Keratinocyte (primary cell): Measurements from ENCODE around the gene CAMK2G. TPM values are rescaled to one million over a fixed set of nuclear protein-coding genes. Genes with fewer than 3 reads are reported as not detected.

Experiments used
- DNase-seq: peaks from one replicate; pipeline ENCODE4 v3.0.0-alpha.2; 2011; ENCODE audit warnings: low read depth, missing footprints, low spot score
- FAIRE-seq: peaks from 2 replicates; lab custom pipeline; 2011; peaks lifted over from hg19 to GRCh38; lab: Jason Lieb, UNC
- H2AFZ ChIP-seq: 2 replicates; pipeline ENCODE4 v1.6.0; 2012; ENCODE audit warnings: low read length, control low read depth, inconsistent platforms; ENCODE audit not compliant: control insufficient read depth
- H3K27ac ChIP-seq: 2 replicates; pipeline ENCODE4 v1.5.1; 2011; ENCODE audit warnings: low read length; ENCODE audit not compliant: control insufficient read depth, insufficient read depth
- H3K27me3 ChIP-seq: 3 replicates; pipeline ENCODE4 v1.6.0; 2011; ENCODE audit warnings: low read length; ENCODE audit not compliant: control insufficient read depth, insufficient read depth; ENCODE audit errors: extremely low read depth
- H3K36me3 ChIP-seq, 2 experiments: 2 replicates in 1 of 2; 3 replicates in 1 of 2; pipeline ENCODE4 v1.5.1; 2011; ENCODE audit warnings: low read length in 2 of 2, mild to moderate bottlenecking in 1 of 2; ENCODE audit not compliant: control insufficient read depth in 2 of 2, insufficient read depth in 2 of 2; ENCODE audit errors: extremely low read depth in 1 of 2
- H3K4me1 ChIP-seq: 3 replicates; pipeline ENCODE4 v1.5.1; 2011; ENCODE audit warnings: low read length; ENCODE audit not compliant: control insufficient read depth, insufficient read depth; ENCODE audit errors: extremely low read depth
- H3K4me2 ChIP-seq: 3 replicates; pipeline ENCODE4 v1.6.0; 2011; ENCODE audit warnings: low read depth, low read length; ENCODE audit not compliant: control insufficient read depth, insufficient read depth; ENCODE audit errors: extremely low read depth
- H3K4me3 ChIP-seq, 3 experiments: fragments of 200-600 bp in 1 of 3; sonication (generic) in 1 of 3; 2 replicates in 2 of 3; 3 replicates in 1 of 3; pipeline ENCODE4 v1.5.1; 2011 to 2016; ENCODE audit warnings: low read length in 3 of 3, mild to moderate bottlenecking in 3 of 3, control low read depth in 2 of 3, inconsistent platforms in 1 of 3, low read depth in 1 of 3, mixed read lengths in 1 of 3, mixed run types in 1 of 3, moderate library complexity in 1 of 3; ENCODE audit not compliant: control insufficient read depth in 2 of 3, insufficient read depth in 2 of 3; ENCODE audit errors: extremely low read depth in 1 of 3
- H3K79me2 ChIP-seq: 2 replicates; pipeline ENCODE4 v1.6.0; 2012; ENCODE audit warnings: low read length; ENCODE audit not compliant: control insufficient read depth, insufficient read depth
- H3K9ac ChIP-seq: 3 replicates; pipeline ENCODE4 v1.6.0; 2011; ENCODE audit warnings: low read length; ENCODE audit not compliant: control insufficient read depth, insufficient read depth; ENCODE audit errors: extremely low read depth
- H3K9me1 ChIP-seq: 3 replicates; pipeline ENCODE4 v1.6.0; 2011; ENCODE audit warnings: low read length; ENCODE audit not compliant: control insufficient read depth, insufficient read depth; ENCODE audit errors: extremely low read depth
- H3K9me3 ChIP-seq: 2 replicates; pipeline ENCODE4 v1.5.1; 2012; ENCODE audit warnings: low read depth, low read length; ENCODE audit not compliant: control insufficient read depth
- H4K20me1 ChIP-seq: 3 replicates; pipeline ENCODE4 v1.6.0; 2011; ENCODE audit warnings: low read length; ENCODE audit not compliant: control insufficient read depth, insufficient read depth; ENCODE audit errors: extremely low read depth
- EZH2 ChIP-seq: IDR thresholded peaks from one replicate; pipeline ENCODE4 v1.6.1; 2012; ENCODE audit warnings: inconsistent platforms, mild to moderate bottlenecking, low read length, moderate library complexity
- dilution Hi-C: fragments of 300-500 bp; cut with MboI; formaldehyde crosslinking; loops from one replicate; pipeline ENCODE4 v1.7.0; 2020; ENCODE audit warnings: low sequenced_read_pairs; ENCODE audit not compliant: extremely low pct_ligation_motif_present
- polyA plus RNA-seq, 5 experiments: library from polyadenylated mRNA; depleted of rRNA in 3 of 5; stranded (reverse) in 3 of 5; stranded (forward) in 1 of 5; unstranded in 1 of 5; fragments of >200 nt; gene quantifications; 1 replicate in 1 of 5; 2 replicates in 3 of 5; 3 replicates in 1 of 5; pipeline versions ENCODE4 v1.2.1 to v1.2.3, GENCODE V29; 2011 to 2012; ENCODE audit warnings: missing spikeins in 2 of 5, low read depth in 1 of 5, low replicate concordance in 1 of 5
- TF ChIP-seq, protein P1 (sequence below), 3 experiments: IDR thresholded peaks in 1 of 3; conservative IDR thresholded peaks in 1 of 3; optimal IDR thresholded peaks in 1 of 3; 2 replicates in 2 of 3; 3 replicates in 1 of 3; pipeline versions ENCODE3 to v1.5.1; 2011; ENCODE audit warnings: low read length in 3 of 3, mild to moderate bottlenecking in 3 of 3, moderate library complexity in 2 of 3, control low read depth in 1 of 3, inconsistent platforms in 1 of 3; ENCODE audit not compliant: insufficient read depth in 2 of 3; ENCODE audit errors: extremely low read depth in 1 of 3

CAMK2G gene
- polyA plus RNA-seq, 1 donor (not counting 4 experiments of a cell fraction or from before 2014, with no cell fraction given): 17.6 TPM

DNA sequence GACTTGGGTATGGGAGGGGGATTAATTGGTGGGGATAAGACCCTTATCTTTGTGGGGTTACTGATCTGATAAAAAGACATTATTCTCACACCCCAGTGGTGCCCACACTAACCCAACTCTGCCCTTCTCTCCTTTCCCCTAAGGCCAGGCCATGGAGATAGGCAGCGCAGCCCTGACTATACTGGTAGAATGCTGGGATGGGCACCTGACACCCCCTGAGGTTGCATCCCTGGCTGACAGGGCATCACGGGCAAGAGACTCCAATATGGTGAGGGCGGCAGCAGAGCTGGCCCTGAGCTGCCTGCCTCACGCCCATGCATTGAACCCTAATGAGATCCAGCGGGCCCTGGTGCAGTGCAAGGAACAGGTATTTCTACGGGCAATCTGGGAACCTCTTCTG, 76.3 kb downstream of the CAMK2G start:
- H3K4me1 ChIP-seq: no peaks in the 10 kb centered on the region
- FAIRE-seq (no peak), DNase-seq (no peak)
- H3K27me3 ChIP-seq: no peaks in the 10 kb centered on the region
- dilution Hi-C loops: no loop called here
- no peak overlapping the region for H2AFZ ChIP-seq
- peaks cover 4% of the 10 kb centered on the region for H4K20me1 ChIP-seq
- H3K9ac ChIP-seq: no peak overlapping the region
- H3K4me2 ChIP-seq: no peak overlapping the region
- H3K79me2 ChIP-seq: no peaks in the 10 kb centered on the region
- peaks cover 3% of the 10 kb centered on the region for H3K9me1 ChIP-seq
- H3K9me3 ChIP-seq: no peaks in the 10 kb centered on the region
- peaks cover 52 to 64% of the 10 kb centered on the region in 2 experiments for H3K36me3 ChIP-seq
- H3K27ac ChIP-seq: no peak overlapping the region
- TF ChIP-seq, protein P1, sequence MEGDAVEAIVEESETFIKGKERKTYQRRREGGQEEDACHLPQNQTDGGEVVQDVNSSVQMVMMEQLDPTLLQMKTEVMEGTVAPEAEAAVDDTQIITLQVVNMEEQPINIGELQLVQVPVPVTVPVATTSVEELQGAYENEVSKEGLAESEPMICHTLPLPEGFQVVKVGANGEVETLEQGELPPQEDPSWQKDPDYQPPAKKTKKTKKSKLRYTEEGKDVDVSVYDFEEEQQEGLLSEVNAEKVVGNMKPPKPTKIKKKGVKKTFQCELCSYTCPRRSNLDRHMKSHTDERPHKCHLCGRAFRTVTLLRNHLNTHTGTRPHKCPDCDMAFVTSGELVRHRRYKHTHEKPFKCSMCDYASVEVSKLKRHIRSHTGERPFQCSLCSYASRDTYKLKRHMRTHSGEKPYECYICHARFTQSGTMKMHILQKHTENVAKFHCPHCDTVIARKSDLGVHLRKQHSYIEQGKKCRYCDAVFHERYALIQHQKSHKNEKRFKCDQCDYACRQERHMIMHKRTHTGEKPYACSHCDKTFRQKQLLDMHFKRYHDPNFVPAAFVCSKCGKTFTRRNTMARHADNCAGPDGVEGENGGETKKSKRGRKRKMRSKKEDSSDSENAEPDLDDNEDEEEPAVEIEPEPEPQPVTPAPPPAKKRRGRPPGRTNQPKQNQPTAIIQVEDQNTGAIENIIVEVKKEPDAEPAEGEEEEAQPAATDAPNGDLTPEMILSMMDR (optimal IDR thresholded peaks at IDR 0.05 in 1 of 3, IDR thresholded peaks at IDR 0.05 in 1 of 3, conservative IDR thresholded peaks at IDR 0.05 in 1 of 3; ENCODE audit: extremely low read depth in 1 of 3, insufficient read depth in 2 of 3, low read length in 3 of 3): no peak
- TF ChIP-seq EZH2: no peak
- no peak overlapping the region for H3K4me3 ChIP-seq

DNA sequence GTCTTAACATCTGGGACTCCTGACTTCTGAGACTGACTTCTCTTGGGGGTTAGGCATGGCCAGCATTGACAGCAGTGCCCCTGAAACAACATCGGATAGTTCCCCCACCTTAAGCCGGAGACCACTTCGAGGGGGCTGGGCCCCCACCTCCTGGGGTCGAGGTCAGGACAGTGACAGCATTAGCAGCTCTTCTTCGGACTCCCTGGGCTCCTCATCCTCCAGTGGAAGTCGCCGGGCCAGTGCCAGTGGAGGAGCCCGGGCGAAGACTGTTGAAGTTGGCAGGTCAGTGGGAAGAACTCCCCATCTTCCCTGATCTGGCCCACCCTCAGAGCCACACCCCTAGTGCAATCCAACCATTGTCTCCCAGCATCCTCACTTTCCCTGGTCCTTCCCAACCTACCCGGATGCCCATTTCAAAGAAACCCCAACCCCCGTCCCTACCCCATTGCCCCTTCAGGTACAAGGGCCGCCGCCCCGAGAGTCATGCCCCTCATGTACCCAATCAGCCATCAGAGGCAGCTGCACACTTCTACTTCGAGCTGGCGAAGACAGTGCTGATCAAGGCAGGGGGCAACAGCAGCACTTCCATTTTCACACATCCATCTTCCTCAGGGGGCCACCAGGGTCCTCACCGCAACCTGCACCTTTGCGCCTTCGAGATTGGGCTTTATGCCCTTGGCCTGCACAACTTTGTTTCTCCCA, 76.9 kb downstream of the CAMK2G start:
- Histone ChIP-seq H3K79me2 (no peaks in the 10 kb centered on the region), H3K27ac (no peak overlapping the region), H3K9me1 (peaks cover 3% of the 10 kb centered on the region), H3K4me3 (no peak overlapping the region), H3K4me2 (no peak overlapping the region), H3K9ac (no peak overlapping the region), H4K20me1 (peaks cover 4% of the 10 kb centered on the region), H3K4me1 (no peaks in the 10 kb centered on the region), H3K27me3 (no peaks in the 10 kb centered on the region), H3K36me3 (peaks cover 53 to 59% of the 10 kb centered on the region in 2 experiments), H2AFZ (no peak overlapping the region), H3K9me3 (no peaks in the 10 kb centered on the region)
- no peak for TF ChIP-seq EZH2
- TF ChIP-seq, protein P1 (optimal IDR thresholded peaks at IDR 0.05 in 1 of 3, IDR thresholded peaks at IDR 0.05 in 1 of 3, conservative IDR thresholded peaks at IDR 0.05 in 1 of 3; ENCODE audit: extremely low read depth in 1 of 3, insufficient read depth in 2 of 3, low read length in 3 of 3): no peak
- DNase-seq (no peak), FAIRE-seq (no peak)
- dilution Hi-C loops: no loop called here
